VCaP (cell line): ENCODE data around the gene ARHGAP23.

Experiments used
- H3K27ac ChIP-seq: fragments of 450-650 bp; 2 replicates; pipeline ENCODE4 v1.5.1; 2017
- CTCF ChIP-seq: fragments of 450-650 bp; conservative IDR thresholded peaks from 2 replicates; pipeline ENCODE4 v1.5.1; 2017; ENCODE audit warnings: mild to moderate bottlenecking, moderate library complexity

ARHGAP23 gene

GRCh38 chr17:38453951-38454421 lies 25.7 kb downstream of the ARHGAP23 start:
- no peak for TF ChIP-seq CTCF
- H3K27ac ChIP-seq: peak overlapping the region; percentile 5; the same call in 1 of the 2 replicates

- H3K27ac ChIP-seq: no peak overlapping the region; the same call in 1 of the 2 replicates
- no peak for TF ChIP-seq CTCF
Measured at GRCh38 chr17:38454532-38454931, 26.3 kb downstream of the ARHGAP23 start.

- H3K27ac ChIP-seq: no peak overlapping the region
- no peak for TF ChIP-seq CTCF
Measured at GRCh38 chr17:38455288-38455915, 27.1 kb downstream of the ARHGAP23 start.

GRCh38 chr17:38456031-38456815 lies 28.0 kb downstream of the ARHGAP23 start:
- no peak overlapping the region for H3K27ac ChIP-seq
- no peak for TF ChIP-seq CTCF

- no peak for TF ChIP-seq CTCF
- H3K27ac ChIP-seq: no peak overlapping the region
Measured at GRCh38 chr17:38457577-38458371, 29.5 kb downstream of the ARHGAP23 start.

- H3K27ac ChIP-seq: no peak overlapping the region
- TF ChIP-seq CTCF: no peak
Measured at GRCh38 chr17:38458521-38458920, 30.3 kb downstream of the ARHGAP23 start.

- H3K27ac ChIP-seq: no peak overlapping the region
- no peak for TF ChIP-seq CTCF
Measured at GRCh38 chr17:38459567-38459966, 31.3 kb downstream of the ARHGAP23 start.
